Measurements from ENCODE around the gene CCDC80. TPM values are rescaled to one million over a fixed set of nuclear protein-coding genes. Genes with fewer than 3 reads are reported as not detected.
"Not testable (repeated sequence)": the region's sequence is repeated elsewhere in the genome, so short reads cannot be mapped to it uniquely, and the experiment has no call there.

The CCDC80 gene
- total RNA-seq, 1 donor from 2014 or later = 148 TPM

- H3K9me3 ChIP-seq = no peaks in the 10 kb centered on the region
- no peak overlapping the region for H3K27ac ChIP-seq
- H3K36me3 ChIP-seq = no peaks in the 10 kb centered on the region
- H3K27me3 ChIP-seq (ENCODE audit: low read depth) = no peaks in the 10 kb centered on the region
- peaks cover 24% of the 10 kb centered on the region for H3K4me1 ChIP-seq
- H3K4me3 ChIP-seq = no peak overlapping the region
- intact Hi-C loops (cut with DNase I) = no loop called here
- DNase-seq (no peak), ATAC-seq (no peak)
- TF ChIP-seq CTCF (IDR thresholded peaks at IDR 0.05) = no peak
Measured at GRCh38 chr3:112672716-112673541, 32.0 kb upstream of the CCDC80 start.

GRCh38 chr3:112671930-112672715 lies 31.2 kb upstream of the CCDC80 start:
- H3K9me3 ChIP-seq = no peaks in the 10 kb centered on the region
- intact Hi-C loops (cut with DNase I) = no loop called here
- H3K4me1 ChIP-seq = peaks cover 21% of the 10 kb centered on the region
- ATAC-seq (peak; percentile 12 to 17), DNase-seq (no peak)
- no peak overlapping the region for H3K4me3 ChIP-seq
- peak overlapping the region; percentile 5 for H3K27ac ChIP-seq
- no peaks in the 10 kb centered on the region for H3K36me3 ChIP-seq
- TF ChIP-seq CTCF (IDR thresholded peaks at IDR 0.05) = no peak
- no peaks in the 10 kb centered on the region for H3K27me3 ChIP-seq (ENCODE audit: low read depth)

GRCh38 chr3:112670824-112671223 lies 29.9 kb upstream of the CCDC80 start:
- Histone ChIP-seq H3K27me3 (ENCODE audit: low read depth) (no peaks in the 10 kb centered on the region), H3K4me3 (no peak overlapping the region), H3K9me3 (no peaks in the 10 kb centered on the region), H3K4me1 (peaks cover 11% of the 10 kb centered on the region), H3K36me3 (no peaks in the 10 kb centered on the region), H3K27ac (no peak overlapping the region)
- no peak for TF ChIP-seq CTCF (IDR thresholded peaks at IDR 0.05)
- intact Hi-C loops (cut with DNase I) = no loop called here
- ATAC-seq = no peak
- no peak for DNase-seq

- H3K27ac ChIP-seq = no peak overlapping the region
- no peak for TF ChIP-seq CTCF (IDR thresholded peaks at IDR 0.05)
- intact Hi-C loops (cut with DNase I) = no loop called here
- ATAC-seq = no peak
- H3K36me3 ChIP-seq = no peaks in the 10 kb centered on the region
- no peak for DNase-seq
- no peaks in the 10 kb centered on the region for H3K9me3 ChIP-seq
- no peaks in the 10 kb centered on the region for H3K27me3 ChIP-seq (ENCODE audit: low read depth)
- peaks cover 11% of the 10 kb centered on the region for H3K4me1 ChIP-seq
- H3K4me3 ChIP-seq = no peak overlapping the region
Measured at GRCh38 chr3:112667599-112667998, 26.7 kb upstream of the CCDC80 start.

GRCh38 chr3:112665009-112665408 lies 24.1 kb upstream of the CCDC80 start:
- DNase-seq; H3K4me3 ChIP-seq; H3K4me1 ChIP-seq; ATAC-seq; H3K27ac ChIP-seq; H3K36me3 ChIP-seq; intact Hi-C loops (cut with DNase I); H3K27me3 ChIP-seq (ENCODE audit: low read depth); H3K9me3 ChIP-seq: not testable (repeated sequence)

- intact Hi-C loops (cut with DNase I) = no loop called here
- ATAC-seq (no peak), DNase-seq (no peak)
- no peaks in the 10 kb centered on the region for H3K9me3 ChIP-seq
- H3K27me3 ChIP-seq (ENCODE audit: low read depth) = no peaks in the 10 kb centered on the region
- no peaks in the 10 kb centered on the region for H3K36me3 ChIP-seq
- no peak overlapping the region for H3K4me3 ChIP-seq
- peaks cover 6% of the 10 kb centered on the region for H3K4me1 ChIP-seq
- TF ChIP-seq CTCF (IDR thresholded peaks at IDR 0.05) = no peak
- no peak overlapping the region for H3K27ac ChIP-seq
Measured at GRCh38 chr3:112656043-112656442, 15.1 kb upstream of the CCDC80 start.
